Measurements from ENCODE around the gene MMEL1.

GRCh38 chr1:2606881-2607621, 25.8 kb downstream of the MMEL1 start:
- TF ChIP-seq CTCF (conservative IDR thresholded peaks at IDR 0.05; ENCODE audit: low read length) = no peak
- TF ChIP-seq EZH2phosphoT487 (IDR thresholded peaks at IDR 0.05; ENCODE audit: borderline replicate concordance, low read depth, low read length) = no peak

All from OCI-LY7 (cell line).